Sigmoid colon (tissue), 4 donors: ENCODE data around the gene NGRN.

Experiments
- CTCF ChIP-seq, 4 experiments: fragments of 450-650 bp in 3 of 4; fragments of 200-600 bp in 1 of 4; IDR thresholded peaks; one replicate each; pipeline ENCODE4 v1.5.1; 2016 to 2019; ENCODE audit warnings: antibody characterized with exemption in 4 of 4, mild to moderate bottlenecking in 3 of 4, moderate library complexity in 2 of 4
- POLR2AphosphoS5 ChIP-seq, 4 donors: sonication (generic); formaldehyde crosslinking; IDR thresholded peaks; one replicate each; pipeline ENCODE4 v1.6.1; 2017; ENCODE audit warnings: antibody characterized with exemption in 4 of 4

- no peak for TF ChIP-seq POLR2AphosphoS5 (IDR thresholded peaks at IDR 0.05)
- no peak for TF ChIP-seq CTCF (IDR thresholded peaks at IDR 0.05)
Observed at GRCh38 chr15:90264671-90265070, 801 bp upstream of the NGRN start.
